GM12801 (cell line): ENCODE data around the gene ADCYAP1R1.

ENCODE experiments used
- CTCF ChIP-seq: IDR thresholded peaks from one replicate; pipeline ENCODE4 v1.5.1; 2011; ENCODE audit warnings: control low read depth; ENCODE audit not compliant: insufficient read length; ENCODE audit errors: extremely low read depth

Gene ADCYAP1R1

GRCh38 chr7:31017032-31017675, 35.0 kb upstream of the ADCYAP1R1 start:
- TF ChIP-seq CTCF, result no peak

GRCh38 chr7:31017721-31018120, 34.4 kb upstream of the ADCYAP1R1 start:
- TF ChIP-seq CTCF, result no peak

- no peak for TF ChIP-seq CTCF
These were observed 32.6 kb upstream of the ADCYAP1R1 start for GRCh38 chr7:31019509-31019908.

- no peak for TF ChIP-seq CTCF
These were observed 31.9 kb upstream of the ADCYAP1R1 start for GRCh38 chr7:31020161-31020560.

- TF ChIP-seq CTCF, result no peak
These were observed 31.5 kb upstream of the ADCYAP1R1 start for GRCh38 chr7:31020652-31021051.

GRCh38 chr7:31022117-31022516, 30.0 kb upstream of the ADCYAP1R1 start:
- no peak for TF ChIP-seq CTCF

GRCh38 chr7:31022726-31023125, 29.4 kb upstream of the ADCYAP1R1 start:
- TF ChIP-seq CTCF, result no peak

GRCh38 chr7:31023877-31024276, 28.2 kb upstream of the ADCYAP1R1 start:
- TF ChIP-seq CTCF, result no peak
